K562 (cell line): Measurements from ENCODE around the gene TRAIP. TPM values are rescaled to one million over a fixed set of nuclear protein-coding genes. Genes with fewer than 3 reads are reported as not detected.

Source experiments
- ATAC-seq: fragments of 200-7000 bp; cut with Tn5 transposase; 3 replicates; pipeline ENCODE4 v1.9.1; 2020; ENCODE audit warnings: moderate library complexity
- BruUV-seq: library from RNA; stranded (reverse); fragments of 400-500 nt; replicated peaks from 2 replicates; lab custom pipeline; 2021; lab: Mats Ljungman, UMichigan
- CTCF ChIA-PET: fragments of 300-600 bp; formaldehyde crosslinking; extraction: SDS; loops from one replicate; lab custom pipeline; 2021; ENCODE audit warnings: low intra/inter-chr PET ratio; lab: Yijun Ruan, JAX
- POLR2A ChIA-PET: fragments of 300-600, 350-650 bp; sonication (Branson Sonifier 250); formaldehyde crosslinking; extraction: SDS; loops from one replicate; lab custom pipeline; 2021; ENCODE audit warnings: antibody characterized with exemption, inconsistent platforms; lab: Yijun Ruan, JAX
- DNase-seq, 4 experiments: peaks; one replicate each; pipeline versions ENCODE4 v3.0.0 to v3.0.0-alpha.2; 2011 to 2018; ENCODE audit warnings: low spot score in 3 of 4, mixed read lengths in 3 of 4; ENCODE audit errors: extremely low read depth in 1 of 4
- FAIRE-seq: peaks from 2 replicates; lab custom pipeline; 2011; peaks lifted over from hg19 to GRCh38; lab: Jason Lieb, UNC
- H2AFZ ChIP-seq: 2 replicates; pipeline ENCODE4 v1.6.0; 2011; ENCODE audit warnings: low read depth, low read length, control low read depth, inconsistent platforms
- H3K27ac ChIP-seq: fragments of 200-600 bp; 3 replicates; pipeline ENCODE4 v1.8.0; 2011; ENCODE audit warnings: low read depth, mild to moderate bottlenecking, control low read depth, inconsistent platforms, low read length, moderate library complexity, mixed read lengths; ENCODE audit errors: extremely low read depth
- H3K27me3 ChIP-seq, 2 experiments: fragments of 300-600 bp in 1 of 2; 2 replicates in 1 of 2; 3 replicates in 1 of 2; pipeline versions ENCODE4 v1.6.0 to v1.8.0; 2011; ENCODE audit warnings: inconsistent platforms in 2 of 2, low read length in 2 of 2, mild to moderate bottlenecking in 1 of 2, mixed read lengths in 1 of 2, moderate library complexity in 1 of 2; ENCODE audit not compliant: control insufficient read depth in 2 of 2, insufficient read depth in 2 of 2
- H3K36me3 ChIP-seq: fragments of 300-600 bp; 3 replicates; pipeline ENCODE4 v1.8.0; 2011; ENCODE audit warnings: mild to moderate bottlenecking, low read length, inconsistent platforms; ENCODE audit not compliant: control insufficient read depth, insufficient read depth
- H3K4me1 ChIP-seq, 2 experiments: fragments of 200-600 bp in 1 of 2; replicated peaks in 1 of 2; 2 replicates in 1 of 2; 3 replicates in 1 of 2; pipeline versions ENCODE4 v1.5.1 to v1.8.0; 2011; ENCODE audit warnings: inconsistent platforms in 2 of 2, low read length in 2 of 2, mild to moderate bottlenecking in 1 of 2, mixed read lengths in 1 of 2, moderate library complexity in 1 of 2; ENCODE audit not compliant: control insufficient read depth in 2 of 2, insufficient read depth in 2 of 2
- H3K4me2 ChIP-seq: 2 replicates; pipeline ENCODE4 v1.6.1; 2011; ENCODE audit warnings: low read length, control low read depth, inconsistent platforms, mixed read lengths; ENCODE audit not compliant: insufficient read depth
- H3K4me3 ChIP-seq: fragments of 200-600 bp; sonication (generic), shearing (Covaris generic); 2 replicates; pipeline ENCODE4 v1.5.1; 2016; ENCODE audit warnings: control low read depth, inconsistent platforms
- H3K79me2 ChIP-seq: fragments of 200-600 bp; 3 replicates; pipeline ENCODE4 v1.8.0; 2011; ENCODE audit warnings: low read length, inconsistent platforms; ENCODE audit not compliant: control insufficient read depth, insufficient read depth
- H3K9ac ChIP-seq, 2 experiments: 2 replicates each; pipeline versions ENCODE4 v1.6.0 to v1.6.1; 2011; ENCODE audit warnings: low read depth in 2 of 2, low read length in 2 of 2, control low read depth in 1 of 2, inconsistent platforms in 1 of 2, mild to moderate bottlenecking in 1 of 2, mixed read lengths in 1 of 2; ENCODE audit not compliant: insufficient read depth in 1 of 2
- H3K9me1 ChIP-seq: one replicate; pipeline ENCODE4 v1.6.0; 2011; ENCODE audit warnings: inconsistent platforms, mild to moderate bottlenecking, low read length, moderate library complexity; ENCODE audit not compliant: control insufficient read depth, insufficient read depth
- H3K9me3 ChIP-seq: replicated peaks from 2 replicates; pipeline ENCODE4 v1.5.1; 2011; ENCODE audit warnings: low read depth, low read length, inconsistent platforms; ENCODE audit not compliant: control insufficient read depth, insufficient read depth
- H4K20me1 ChIP-seq: replicated peaks from 2 replicates; pipeline ENCODE4 v1.6.1; 2011; ENCODE audit warnings: low read length, inconsistent platforms, mixed read lengths; ENCODE audit not compliant: control insufficient read depth, insufficient read depth
- GTF2A2 ChIP-seq: IDR thresholded peaks from 2 replicates; pipeline ENCODE4 v1.6.1; 2016; ENCODE audit warnings: mild to moderate bottlenecking, missing genetic modification characterization, missing compliant biosample characterization
- L3MBTL2 ChIP-seq: fragments of 450-650 bp; IDR thresholded peaks from 2 replicates; pipeline ENCODE4 v1.6.1; 2016; ENCODE audit warnings: mild to moderate bottlenecking, moderate library complexity
- NELFE ChIP-seq: IDR thresholded peaks from 2 replicates; pipeline ENCODE4 v1.6.1; 2011; ENCODE audit warnings: mild to moderate bottlenecking; ENCODE audit not compliant: insufficient read depth, insufficient read length
- PHTF2 ChIP-seq: fragments of 250-450 bp; sonication (Bioruptor Pico); IDR thresholded peaks from 2 replicates; pipeline ENCODE4 v1.5.0; 2021; ENCODE audit warnings: mild to moderate bottlenecking
- WGBS: fragments of 100-300 bp; shearing (Covaris generic); methylation state at CpG from one replicate; pipeline ENCODE4 v1.1.6; 2016; ENCODE audit warnings: low coverage, mixed read lengths; ENCODE audit not compliant: insufficient coverage; ENCODE audit errors: missing lambda C conversion rate; 5-methylcytosine and 5-hydroxymethylcytosine counted together
- in situ Hi-C: fragments of 300-500 bp; cut with MboI; formaldehyde crosslinking; loops from 4 replicates; pipeline ENCODE4 v1.15.0; 2018; ENCODE audit warnings: inconsistent platforms, mixed read lengths
- intact Hi-C: fragments of 100-400 bp; cut with micrococcal nuclease; formaldehyde crosslinking; loops from 2 replicates; pipeline ENCODE4 v1.14.2; 2022
- polyA plus RNA-seq, 8 experiments: library from polyadenylated mRNA; depleted of rRNA in 4 of 8; stranded (reverse) in 5 of 8; unstranded in 3 of 8; fragments of >200 nt; fragmentation: Nextera tagmentation in 2 of 8; fragmentation: Illumina TruSeq in 1 of 8; extraction: Ambion mirVana in 2 of 8; extraction: Trizol in 1 of 8; gene quantifications; 2 replicates each; pipeline versions ENCODE4 v1.2.1 to v1.2.3, GENCODE V29; 2011 to 2014; ENCODE audit warnings: inconsistent platforms in 1 of 8, missing spikeins in 1 of 8
- total RNA-seq, 7 experiments: library from RNA; depleted of rRNA in 6 of 7; stranded (reverse); fragments of >200 nt in 6 of 7; fragmentation: Illumina TruSeq in 2 of 7; extraction: Trizol in 2 of 7; gene quantifications; 2 replicates each; pipeline versions ENCODE4 v1.2.1 to v1.2.3, GENCODE V29; 2011 to 2021; ENCODE audit warnings: low replicate concordance in 1 of 7
- TF ChIP-seq, protein P1 (sequence below): fragments of 450-650 bp; formaldehyde crosslinking; IDR thresholded peaks from 2 replicates; pipeline ENCODE4 v1.4.0; 2022; ENCODE audit warnings: mild to moderate bottlenecking, moderate library complexity
- TF ChIP-seq, protein P2 (sequence below), 2 experiments: IDR thresholded peaks; 2 replicates each; pipeline ENCODE4 v1.6.1; 2011; ENCODE audit warnings: borderline replicate concordance in 1 of 2, control low read depth in 1 of 2, low read depth in 1 of 2, low read length in 1 of 2, mild to moderate bottlenecking in 1 of 2, mixed read lengths in 1 of 2, moderate library complexity in 1 of 2; ENCODE audit not compliant: insufficient read depth in 1 of 2, insufficient read length in 1 of 2, poor library complexity in 1 of 2, severe bottlenecking in 1 of 2; ENCODE audit errors: extremely low read depth in 1 of 2
- TF ChIP-seq, protein P3 (sequence below): fragments of 450-650 bp; IDR thresholded peaks from 2 replicates; pipeline ENCODE4 v1.6.1; 2018; ENCODE audit not compliant: partially characterized antibody

TRAIP gene
- total and polyA plus RNA-seq, 9 of the 15 experiments (the other 6 are each of a cell fraction or from before 2014, with no cell fraction given): 14.3 to 38.6 (median 21.2) TPM

DNA sequence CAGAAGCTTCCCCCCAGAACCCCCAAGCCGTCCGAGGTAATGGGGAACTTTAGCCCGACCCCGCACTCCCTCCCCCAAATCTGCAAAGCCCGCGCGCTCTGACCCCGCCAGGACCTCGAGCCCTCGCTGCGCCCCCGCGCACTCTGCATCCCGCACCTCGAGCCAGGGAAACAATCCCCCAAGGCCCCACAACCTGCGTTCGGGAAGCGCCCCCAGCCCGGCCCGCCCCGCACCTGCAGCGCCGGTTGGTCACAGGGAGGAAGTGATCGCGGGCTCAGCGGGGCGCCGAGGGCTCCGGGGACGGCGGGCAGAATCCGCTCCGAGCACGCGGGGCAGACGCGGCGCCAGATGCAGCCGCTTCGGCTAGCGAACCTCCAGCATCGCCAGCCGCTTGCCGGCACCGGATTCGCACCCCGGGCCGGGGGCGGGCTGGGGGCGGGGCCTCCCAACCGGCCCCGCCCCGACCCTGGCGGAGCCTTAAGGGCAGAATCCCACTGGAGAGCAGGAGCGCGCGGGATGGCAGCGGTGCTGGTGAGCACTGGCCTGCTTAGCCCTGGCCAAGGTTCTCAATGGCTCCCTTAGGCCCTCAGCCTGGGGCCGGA lies 13.3 kb upstream of the TRAIP start, which contains the start of gene CAMKV:
Gene CAMKV, minus strand, starts transcription at position 382 of the 602 bp plus-strand sequence. CDS start 7,518 bp downstream, outside the sequence.
- FAIRE-seq: no peak
- H3K4me1 ChIP-seq: peaks cover 0 to 22% of the 10 kb centered on the region in 2 experiments; a peak in 2 of 5 replicates
- in situ Hi-C loops: no loop called here
- TF ChIP-seq L3MBTL2: peak; percentile 25; the same call in 1 of the 2 replicates
- TF ChIP-seq, protein P1, sequence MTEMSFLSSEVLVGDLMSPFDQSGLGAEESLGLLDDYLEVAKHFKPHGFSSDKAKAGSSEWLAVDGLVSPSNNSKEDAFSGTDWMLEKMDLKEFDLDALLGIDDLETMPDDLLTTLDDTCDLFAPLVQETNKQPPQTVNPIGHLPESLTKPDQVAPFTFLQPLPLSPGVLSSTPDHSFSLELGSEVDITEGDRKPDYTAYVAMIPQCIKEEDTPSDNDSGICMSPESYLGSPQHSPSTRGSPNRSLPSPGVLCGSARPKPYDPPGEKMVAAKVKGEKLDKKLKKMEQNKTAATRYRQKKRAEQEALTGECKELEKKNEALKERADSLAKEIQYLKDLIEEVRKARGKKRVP (CRISPR knock-in tag): no peak
- TF ChIP-seq, protein P2, sequence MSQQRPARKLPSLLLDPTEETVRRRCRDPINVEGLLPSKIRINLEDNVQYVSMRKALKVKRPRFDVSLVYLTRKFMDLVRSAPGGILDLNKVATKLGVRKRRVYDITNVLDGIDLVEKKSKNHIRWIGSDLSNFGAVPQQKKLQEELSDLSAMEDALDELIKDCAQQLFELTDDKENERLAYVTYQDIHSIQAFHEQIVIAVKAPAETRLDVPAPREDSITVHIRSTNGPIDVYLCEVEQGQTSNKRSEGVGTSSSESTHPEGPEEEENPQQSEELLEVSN (IDR thresholded peaks at IDR 0.05; ENCODE audit: borderline replicate concordance in 1 of 2, extremely low read depth in 1 of 2, insufficient read depth in 1 of 2, insufficient read length in 1 of 2, low read depth in 1 of 2, low read length in 1 of 2, poor library complexity in 1 of 2, severe bottlenecking in 1 of 2): peak in 1 of 2 experiments; percentile 86
- TF ChIP-seq GTF2A2 (tag): no peak
- no peak for TF ChIP-seq NELFE
- TF ChIP-seq PHTF2: no peak
- TF ChIP-seq, protein P3, sequence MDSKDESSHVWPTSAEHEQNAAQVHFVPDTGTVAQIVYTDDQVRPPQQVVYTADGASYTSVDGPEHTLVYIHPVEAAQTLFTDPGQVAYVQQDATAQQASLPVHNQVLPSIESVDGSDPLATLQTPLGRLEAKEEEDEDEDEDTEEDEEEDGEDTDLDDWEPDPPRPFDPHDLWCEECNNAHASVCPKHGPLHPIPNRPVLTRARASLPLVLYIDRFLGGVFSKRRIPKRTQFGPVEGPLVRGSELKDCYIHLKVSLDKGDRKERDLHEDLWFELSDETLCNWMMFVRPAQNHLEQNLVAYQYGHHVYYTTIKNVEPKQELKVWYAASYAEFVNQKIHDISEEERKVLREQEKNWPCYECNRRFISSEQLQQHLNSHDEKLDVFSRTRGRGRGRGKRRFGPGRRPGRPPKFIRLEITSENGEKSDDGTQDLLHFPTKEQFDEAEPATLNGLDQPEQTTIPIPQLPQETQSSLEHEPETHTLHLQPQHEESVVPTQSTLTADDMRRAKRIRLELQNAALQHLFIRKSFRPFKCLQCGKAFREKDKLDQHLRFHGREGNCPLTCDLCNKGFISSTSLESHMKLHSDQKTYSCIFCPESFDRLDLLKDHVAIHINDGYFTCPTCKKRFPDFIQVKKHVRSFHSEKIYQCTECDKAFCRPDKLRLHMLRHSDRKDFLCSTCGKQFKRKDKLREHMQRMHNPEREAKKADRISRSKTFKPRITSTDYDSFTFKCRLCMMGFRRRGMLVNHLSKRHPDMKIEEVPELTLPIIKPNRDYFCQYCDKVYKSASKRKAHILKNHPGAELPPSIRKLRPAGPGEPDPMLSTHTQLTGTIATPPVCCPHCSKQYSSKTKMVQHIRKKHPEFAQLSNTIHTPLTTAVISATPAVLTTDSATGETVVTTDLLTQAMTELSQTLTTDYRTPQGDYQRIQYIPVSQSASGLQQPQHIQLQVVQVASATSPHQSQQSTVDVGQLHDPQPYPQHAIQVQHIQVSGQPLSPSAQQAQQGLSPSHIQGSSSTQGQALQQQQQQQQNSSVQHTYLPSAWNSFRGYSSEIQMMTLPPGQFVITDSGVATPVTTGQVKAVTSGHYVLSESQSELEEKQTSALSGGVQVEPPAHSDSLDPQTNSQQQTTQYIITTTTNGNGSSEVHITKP: no peak

More for the DNA sequence above, 13.3 kb upstream of the TRAIP start, which contains the start of gene CAMKV:
- H3K9ac ChIP-seq: peak within 1 kb of the TSS in 1 of 2 experiments; percentile 83; a peak in 2 of 4 replicates
- H3K36me3 ChIP-seq: no peaks in the 10 kb centered on the region
- ChIA-PET CTCF (no interaction called here), POLR2A (interaction anchor here (0.6 kb wide), 3 partner anchors 244 to 1593 kb away, joined by 3 read pairs; no protein-coding TSS in a partner anchor)
- no peak within 1 kb of the TSS for H3K27ac ChIP-seq
- no peaks in the 10 kb centered on the region for H3K9me3 ChIP-seq
- H3K27me3 ChIP-seq: peaks cover 0 to 28% of the 10 kb centered on the region in 2 experiments; a peak in 3 of 5 replicates
- DNase-seq (peak; percentile 27 to 76 (median 67)), ATAC-seq (peak; percentile 82)
- H2AFZ ChIP-seq: peak within 1 kb of the TSS; percentile 40; the same call in 1 of the 2 replicates
- intact Hi-C loops: no loop called here
- peak within 1 kb of the TSS; percentile 26 for H3K4me3 ChIP-seq
- BruUV-seq: no TSS peak
- H3K4me2 ChIP-seq: peak within 1 kb of the TSS; percentile 49; the same call in 1 of the 2 replicates
- H4K20me1 ChIP-seq: peaks cover 6% of the 10 kb centered on the region; the same call in 1 of the 2 replicates
- no peaks in the 10 kb centered on the region for H3K9me1 ChIP-seq
- H3K79me2 ChIP-seq: no peaks in the 10 kb centered on the region
- 0% methylated on average over 14 of the region's 59 CpGs for WGBS
